GM20431 (cell line): ENCODE data around the gene SRGAP1.

Experiments used
- in situ Hi-C: fragments of 300-500 bp; cut with MseI, MboI; formaldehyde crosslinking; loops from one replicate; pipeline ENCODE4 v1.15.0; 2020; ENCODE audit warnings: low sequenced_read_pairs; ENCODE audit not compliant: unreplicated experiment

SRGAP1 gene

DNA sequence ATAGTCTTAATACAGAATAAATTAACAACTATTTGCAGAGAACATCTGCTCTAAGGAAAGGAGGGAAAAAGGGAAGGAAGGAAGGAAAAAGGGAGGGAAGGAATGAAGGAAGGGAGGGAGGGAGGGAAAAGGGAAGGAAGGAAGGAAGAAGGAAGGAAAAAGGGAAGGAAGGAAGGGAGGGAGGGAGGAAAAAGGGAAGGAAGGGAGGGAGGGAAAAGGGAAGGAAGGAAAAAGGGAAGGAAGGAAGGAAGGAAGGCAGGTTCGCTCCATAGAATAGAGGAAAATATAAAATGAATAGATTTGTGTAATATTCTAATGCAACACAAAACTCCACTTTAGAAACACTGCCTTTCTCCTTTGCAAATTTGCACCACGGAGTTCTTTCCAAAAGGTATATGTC, 361.0 kb downstream of the SRGAP1 start:
- in situ Hi-C loops, result no loop called here

DNA sequence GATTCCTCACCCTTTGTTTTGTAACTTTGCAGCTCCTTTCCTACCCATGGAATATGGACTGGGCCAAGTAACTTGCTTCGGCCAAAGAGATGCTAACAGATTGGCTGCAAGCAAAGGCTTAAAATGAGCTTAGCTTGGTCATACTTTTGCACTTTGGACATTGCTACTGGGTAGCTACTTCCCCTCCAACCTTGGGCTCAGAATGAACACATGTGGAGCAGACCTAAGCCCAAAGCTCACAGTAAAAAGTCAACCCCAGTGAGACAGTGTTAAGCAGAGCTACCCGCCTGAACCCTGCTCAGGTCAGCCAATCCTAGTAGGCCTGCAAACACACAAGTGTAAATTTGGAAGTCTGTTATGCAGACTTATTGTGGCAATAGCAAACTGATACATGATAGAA, 363.0 kb downstream of the SRGAP1 start:
- in situ Hi-C loops, result no loop called here
